ENCODE measurements around the gene EFNA4.
"Not testable (repeated sequence)": the region's sequence is repeated elsewhere in the genome, so short reads cannot be mapped to it uniquely, and the experiment has no call there.

EFNA4 gene

DNA sequence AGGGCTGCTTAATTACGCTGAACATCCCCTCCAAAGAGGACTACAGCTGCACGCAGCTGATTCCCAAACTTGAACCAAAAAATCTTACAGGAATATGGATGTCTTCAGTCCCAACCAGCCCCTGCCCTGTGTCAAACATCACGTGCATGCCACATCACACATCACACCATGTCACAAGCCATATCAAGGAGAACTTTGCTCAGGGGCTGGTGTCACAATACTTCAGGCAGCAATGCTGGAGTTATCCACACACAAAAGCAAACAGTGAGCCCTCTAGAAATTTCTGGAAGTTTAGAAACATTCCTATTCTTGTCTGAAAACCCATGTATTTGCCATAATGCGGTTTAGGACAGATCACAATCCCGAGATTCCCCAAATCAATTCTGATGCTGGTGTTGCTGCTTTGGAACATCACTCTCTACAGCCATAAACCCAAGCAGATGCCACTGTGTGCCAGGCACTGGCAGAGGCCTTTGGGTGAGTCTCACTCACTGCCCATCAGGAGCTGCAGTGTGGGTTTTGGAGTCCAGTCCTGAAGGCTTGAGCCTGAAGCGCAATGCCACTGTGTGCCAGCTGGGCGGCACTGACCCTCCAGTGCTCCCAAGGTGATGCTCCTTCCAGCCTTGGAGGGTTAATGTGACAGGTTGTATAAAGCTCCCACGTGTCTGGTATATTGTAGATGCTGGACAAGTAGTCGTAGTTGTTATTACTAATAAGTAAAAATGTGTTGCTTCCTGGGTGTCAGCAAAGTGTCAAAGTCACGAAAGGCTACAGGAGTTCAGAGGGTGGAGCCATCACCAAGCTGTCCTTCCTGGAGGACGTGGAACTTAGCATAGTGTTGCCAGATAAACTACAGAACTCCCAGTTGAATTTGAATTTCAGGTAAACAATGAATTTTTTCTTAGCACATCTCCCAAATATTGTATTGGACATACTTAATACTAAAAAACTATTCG is 44.0 kb downstream of the EFNA4 start:
- no peak for DNase-seq (ENCODE audit: low spot score)
- TF ChIP-seq, protein P1, sequence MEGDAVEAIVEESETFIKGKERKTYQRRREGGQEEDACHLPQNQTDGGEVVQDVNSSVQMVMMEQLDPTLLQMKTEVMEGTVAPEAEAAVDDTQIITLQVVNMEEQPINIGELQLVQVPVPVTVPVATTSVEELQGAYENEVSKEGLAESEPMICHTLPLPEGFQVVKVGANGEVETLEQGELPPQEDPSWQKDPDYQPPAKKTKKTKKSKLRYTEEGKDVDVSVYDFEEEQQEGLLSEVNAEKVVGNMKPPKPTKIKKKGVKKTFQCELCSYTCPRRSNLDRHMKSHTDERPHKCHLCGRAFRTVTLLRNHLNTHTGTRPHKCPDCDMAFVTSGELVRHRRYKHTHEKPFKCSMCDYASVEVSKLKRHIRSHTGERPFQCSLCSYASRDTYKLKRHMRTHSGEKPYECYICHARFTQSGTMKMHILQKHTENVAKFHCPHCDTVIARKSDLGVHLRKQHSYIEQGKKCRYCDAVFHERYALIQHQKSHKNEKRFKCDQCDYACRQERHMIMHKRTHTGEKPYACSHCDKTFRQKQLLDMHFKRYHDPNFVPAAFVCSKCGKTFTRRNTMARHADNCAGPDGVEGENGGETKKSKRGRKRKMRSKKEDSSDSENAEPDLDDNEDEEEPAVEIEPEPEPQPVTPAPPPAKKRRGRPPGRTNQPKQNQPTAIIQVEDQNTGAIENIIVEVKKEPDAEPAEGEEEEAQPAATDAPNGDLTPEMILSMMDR (IDR thresholded peaks at IDR 0.05; ENCODE audit: extremely low read depth, missing control alignments) = no peak

GRCh38 chr1:155108296-155108695 is 44.8 kb downstream of the EFNA4 start:
- TF ChIP-seq, protein P1 (IDR thresholded peaks at IDR 0.05; ENCODE audit: extremely low read depth, missing control alignments) = no peak
- no peak for DNase-seq (ENCODE audit: low spot score)

DNA sequence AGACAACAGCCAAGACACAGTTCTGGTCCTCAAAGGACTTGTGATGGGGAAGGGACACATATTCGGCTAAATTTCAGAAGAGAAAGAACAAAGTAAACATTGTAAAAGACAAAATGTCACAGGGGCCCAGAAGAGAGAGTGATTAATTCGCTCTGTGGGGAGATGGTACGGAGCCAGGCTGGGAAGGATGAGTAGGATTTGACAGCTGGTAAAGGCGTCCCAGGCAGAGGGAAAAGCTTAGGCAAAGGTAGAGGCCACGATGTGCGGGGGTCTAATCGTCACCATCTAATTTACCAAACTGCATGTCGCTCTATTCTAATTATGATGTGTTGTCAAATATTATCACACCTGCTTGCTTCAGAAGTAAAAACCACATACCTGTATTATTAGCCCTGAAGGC is 46.8 kb downstream of the EFNA4 start:
- TF ChIP-seq, protein P1 (IDR thresholded peaks at IDR 0.05; ENCODE audit: extremely low read depth, missing control alignments) = no peak
- DNase-seq (ENCODE audit: low spot score) = no peak

GRCh38 chr1:155110826-155111225 is 47.3 kb downstream of the EFNA4 start:
- DNase-seq (ENCODE audit: low spot score) = no peak
- TF ChIP-seq, protein P1 (IDR thresholded peaks at IDR 0.05; ENCODE audit: extremely low read depth, missing control alignments) = no peak

- DNase-seq (ENCODE audit: low spot score) = no peak
- TF ChIP-seq, protein P1 (IDR thresholded peaks at IDR 0.05; ENCODE audit: extremely low read depth, missing control alignments) = no peak
Observed at GRCh38 chr1:155113450-155113980, 50.0 kb downstream of the EFNA4 start.

DNA sequence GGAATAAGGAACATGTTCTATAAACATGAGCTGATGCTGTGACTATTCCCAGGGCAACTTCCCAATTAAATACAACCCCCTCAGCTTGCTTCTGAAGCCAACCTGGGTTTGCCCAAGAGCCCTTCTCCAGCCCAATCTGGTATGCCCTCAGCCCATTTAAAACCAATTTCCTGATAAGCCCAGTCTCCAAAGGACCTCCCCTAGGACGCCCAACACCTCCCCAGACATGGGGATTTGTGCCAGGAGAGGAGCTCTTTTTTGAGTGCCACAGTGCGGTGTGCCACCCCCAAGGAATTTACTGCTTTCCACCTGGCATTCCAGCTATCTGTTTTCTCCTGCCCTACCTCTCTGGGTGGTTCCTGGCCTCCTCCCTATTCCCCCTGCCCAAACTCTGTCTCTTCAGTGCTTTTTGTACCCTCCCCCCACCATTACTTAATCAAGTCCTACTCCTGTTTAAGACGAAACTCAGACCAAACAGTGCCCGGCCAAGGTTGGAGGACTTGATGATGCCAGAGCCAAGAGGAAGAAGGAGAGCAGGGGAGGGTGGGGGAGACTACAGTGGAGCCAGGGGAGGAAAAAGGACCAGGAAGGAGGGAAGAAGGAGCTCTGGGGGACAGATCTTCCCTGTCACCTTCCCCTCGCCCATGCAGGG is 52.7 kb downstream of the EFNA4 start:
- TF ChIP-seq, protein P1 (IDR thresholded peaks at IDR 0.05; ENCODE audit: extremely low read depth, missing control alignments) = no peak
- DNase-seq (ENCODE audit: low spot score) = no peak

GRCh38 chr1:155117610-155118009 is 54.1 kb downstream of the EFNA4 start:
- DNase-seq (ENCODE audit: low spot score) = no peak
- TF ChIP-seq, protein P1 (IDR thresholded peaks at IDR 0.05; ENCODE audit: extremely low read depth, missing control alignments) = no peak

DNA sequence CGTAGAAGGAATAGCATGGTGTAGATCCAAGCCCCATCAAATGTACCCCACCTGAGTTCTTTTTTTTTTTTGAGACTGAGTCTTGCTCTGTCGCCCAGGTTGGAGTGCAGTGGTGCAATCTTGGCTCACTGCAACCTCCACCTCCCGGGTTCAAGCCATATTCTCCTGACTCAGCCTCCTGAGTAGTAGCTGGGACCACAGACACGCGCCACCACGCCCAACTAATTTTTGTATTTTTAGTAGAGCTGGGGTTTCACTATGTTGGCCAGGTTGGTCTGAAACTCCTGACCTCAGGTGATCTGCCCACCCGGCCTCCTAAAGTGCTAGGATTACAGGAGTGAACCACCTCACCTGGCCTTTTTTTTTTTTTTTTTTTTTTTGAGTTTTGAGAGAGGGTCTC is 54.5 kb downstream of the EFNA4 start:
- DNase-seq (ENCODE audit: low spot score) = not testable (repeated sequence)
